Measurements from ENCODE around the gene STRIP2. TPM values are rescaled to one million over a fixed set of nuclear protein-coding genes. Genes with fewer than 3 reads are reported as not detected.

STRIP2 gene
- polyA plus RNA-seq, 1 donor from 2014 or later: 7.4 TPM

GRCh38 chr7:129499999-129500398 is 65.8 kb downstream of the STRIP2 start:
- H3K9ac ChIP-seq (ENCODE audit: low read length): no peak overlapping the region
- no peaks in the 10 kb centered on the region for H3F3A ChIP-seq (ENCODE audit: insufficient read depth, low read length, poor library complexity, severe bottlenecking)
- no peak overlapping the region for H3K4me3 ChIP-seq (ENCODE audit: low read length)
- no peaks in the 10 kb centered on the region for H4K20me1 ChIP-seq (ENCODE audit: insufficient read depth)
- H3K36me3 ChIP-seq (ENCODE audit: insufficient read depth, low read length): no peaks in the 10 kb centered on the region
- no peaks in the 10 kb centered on the region for H3K79me2 ChIP-seq (replicated peaks; ENCODE audit: insufficient read depth, low read length)
- H2AFZ ChIP-seq (ENCODE audit: low read depth, low read length): no peak overlapping the region
- H3K27ac ChIP-seq (ENCODE audit: low read length): no peak overlapping the region
- no peak overlapping the region for H3K4me2 ChIP-seq (ENCODE audit: low read length)
- H3K9me2 ChIP-seq (ENCODE audit: insufficient read depth, low read length): no peaks in the 10 kb centered on the region
- H3K27me3 ChIP-seq (ENCODE audit: insufficient read depth, low read depth, low read length): no peaks in the 10 kb centered on the region
- H3K9me3 ChIP-seq (ENCODE audit: low read length): no peaks in the 10 kb centered on the region
- TF ChIP-seq RAD21 (conservative IDR thresholded peaks at IDR 0.05): no peak
- TF ChIP-seq TAF1 (IDR thresholded peaks at IDR 0.05; ENCODE audit: low read depth): no peak
- TF ChIP-seq SMC3 (conservative IDR thresholded peaks at IDR 0.05; ENCODE audit: poor library complexity): no peak
- no peak for TF ChIP-seq MXI1 (conservative IDR thresholded peaks at IDR 0.05; ENCODE audit: poor library complexity, severe bottlenecking)
- no peak for TF ChIP-seq POLR2AphosphoS5 (IDR thresholded peaks at IDR 0.05)
- no peak for TF ChIP-seq EZH2 (IDR thresholded peaks at IDR 0.05; ENCODE audit: borderline replicate concordance, insufficient read depth, low read length, poor library complexity, severe bottlenecking)
- no peak for TF ChIP-seq CTCF (IDR thresholded peaks at IDR 0.05; ENCODE audit: poor library complexity, severe bottlenecking)
- no peak for TF ChIP-seq EP300 (conservative IDR thresholded peaks at IDR 0.05; ENCODE audit: poor library complexity, severe bottlenecking)
- no peak for TF ChIP-seq REST (IDR thresholded peaks at IDR 0.05; ENCODE audit: borderline replicate concordance)

GRCh38 chr7:129501760-129502707 is 67.8 kb downstream of the STRIP2 start, which contains the start of gene SMKR1:
Gene SMKR1 (plus strand): TSS chr7:129502531. CDS start chr7:129502825, 294 bp downstream.
- Histone ChIP-seq H3K4me3 (ENCODE audit: low read length) (peak within 1 kb of the TSS; percentile 85), H3K9me3 (ENCODE audit: low read length) (no peaks in the 10 kb centered on the region), H4K20me1 (ENCODE audit: insufficient read depth) (no peaks in the 10 kb centered on the region), H3K9me2 (ENCODE audit: insufficient read depth, low read length) (no peaks in the 10 kb centered on the region), H3K36me3 (ENCODE audit: insufficient read depth, low read length) (no peaks in the 10 kb centered on the region), H3K79me2 (replicated peaks; ENCODE audit: insufficient read depth, low read length) (no peaks in the 10 kb centered on the region), H3F3A (ENCODE audit: insufficient read depth, low read length, poor library complexity, severe bottlenecking) (no peaks in the 10 kb centered on the region), H3K9ac (ENCODE audit: low read length) (peak within 1 kb of the TSS; percentile 78), H3K4me2 (ENCODE audit: low read length) (peak within 1 kb of the TSS; percentile 48), H3K27me3 (ENCODE audit: insufficient read depth, low read depth, low read length) (no peaks in the 10 kb centered on the region), H2AFZ (ENCODE audit: low read depth, low read length) (peak within 1 kb of the TSS; percentile 95), H3K27ac (ENCODE audit: low read length) (no peak within 1 kb of the TSS)
- TF ChIP-seq MXI1 (conservative IDR thresholded peaks at IDR 0.05; ENCODE audit: poor library complexity, severe bottlenecking) (peak; percentile 96), POLR2AphosphoS5 (IDR thresholded peaks at IDR 0.05) (peak; percentile 61), REST (IDR thresholded peaks at IDR 0.05; ENCODE audit: borderline replicate concordance) (no peak), EP300 (conservative IDR thresholded peaks at IDR 0.05; ENCODE audit: poor library complexity, severe bottlenecking) (peak; percentile 58), CTCF (IDR thresholded peaks at IDR 0.05; ENCODE audit: poor library complexity, severe bottlenecking) (peak; percentile 37), EZH2 (IDR thresholded peaks at IDR 0.05; ENCODE audit: borderline replicate concordance, insufficient read depth, low read length, poor library complexity, severe bottlenecking) (no peak), TAF1 (IDR thresholded peaks at IDR 0.05; ENCODE audit: low read depth) (no peak), RAD21 (conservative IDR thresholded peaks at IDR 0.05) (peak; percentile 36), SMC3 (conservative IDR thresholded peaks at IDR 0.05; ENCODE audit: poor library complexity) (no peak)

Data from neural cell (in vitro differentiated cells).